HepG2 (cell line): ENCODE data around the gene DOCK10. TPM values are rescaled to one million over a fixed set of nuclear protein-coding genes. Genes with fewer than 3 reads are reported as not detected.

ENCODE experiments used
- ATAC-seq: fragments of 200-7000 bp; cut with Tn5 transposase; 3 replicates; pipeline ENCODE4 v1.9.1; 2020; ENCODE audit warnings: mild to moderate bottlenecking, moderate library complexity
- BruUV-seq: library from RNA; stranded (reverse); fragments of 400-500 nt; replicated peaks from 2 replicates; lab custom pipeline; 2021; lab: Mats Ljungman, UMichigan
- CTCF ChIA-PET: fragments of 300-600 bp; formaldehyde crosslinking; extraction: SDS; loops from one replicate; lab custom pipeline; 2021; ENCODE audit warnings: low total read pairs, inconsistent platforms, low intra/inter-chr PET ratio; lab: Yijun Ruan, JAX
- POLR2A ChIA-PET: fragments of 350-600 bp; sonication (Branson Sonifier 250); formaldehyde crosslinking; loops from one replicate; lab custom pipeline; 2020; ENCODE audit warnings: antibody characterized with exemption, inconsistent platforms; lab: Yijun Ruan, JAX
- DNase-seq: peaks from one replicate; pipeline ENCODE4 v3.0.0-alpha.2; 2015; ENCODE audit warnings: low spot score
- FAIRE-seq: peaks from 3 replicates; lab custom pipeline; 2011; peaks lifted over from hg19 to GRCh38; lab: Jason Lieb, UNC
- H2AFZ ChIP-seq: one replicate; pipeline ENCODE4 v1.6.1; 2011; ENCODE audit warnings: low read length, inconsistent platforms
- H3K27ac ChIP-seq: fragments of 300-600 bp; 3 replicates; pipeline ENCODE4 v1.8.0; 2011; ENCODE audit warnings: mixed run types, mild to moderate bottlenecking, mixed read lengths, low read length, inconsistent platforms; ENCODE audit not compliant: insufficient read depth; ENCODE audit errors: extremely low read length
- H3K27me3 ChIP-seq, 2 experiments: fragments of 200-600 bp in 1 of 2; 2 replicates in 1 of 2; 3 replicates in 1 of 2; pipeline versions ENCODE4 v1.6.0 to v1.8.0; 2011; ENCODE audit warnings: low read length in 2 of 2, mild to moderate bottlenecking in 2 of 2, moderate library complexity in 2 of 2, inconsistent platforms in 1 of 2; ENCODE audit not compliant: insufficient read depth in 2 of 2, control insufficient read depth in 1 of 2
- H3K36me3 ChIP-seq, 2 experiments: fragments of 200-600 bp in 1 of 2; replicated peaks in 1 of 2; 2 replicates in 1 of 2; 3 replicates in 1 of 2; pipeline versions ENCODE4 v1.5.1 to v1.8.0; 2011; ENCODE audit warnings: low read length in 2 of 2, inconsistent platforms in 1 of 2; ENCODE audit not compliant: insufficient read depth in 2 of 2, control insufficient read depth in 1 of 2
- H3K4me1 ChIP-seq: 2 replicates; pipeline ENCODE4 v1.5.1; 2012; ENCODE audit warnings: low read length, inconsistent platforms; ENCODE audit not compliant: insufficient read depth
- H3K4me2 ChIP-seq: 2 replicates; pipeline ENCODE4 v1.6.0; 2011; ENCODE audit warnings: low read depth, low read length, inconsistent platforms
- H3K4me3 ChIP-seq, 3 experiments: fragments of 200-600 bp in 1 of 3; sonication (generic), shearing (Covaris generic) in 1 of 3; replicated peaks in 1 of 3; 2 replicates each; pipeline ENCODE4 v1.5.1; 2011 to 2016; ENCODE audit warnings: low read length in 3 of 3, inconsistent platforms in 2 of 3, low read depth in 2 of 3, mild to moderate bottlenecking in 2 of 3, control low read depth in 1 of 3, mixed read lengths in 1 of 3; ENCODE audit not compliant: insufficient read depth in 1 of 3
- H3K79me2 ChIP-seq: one replicate; pipeline ENCODE4 v1.6.1; 2011; ENCODE audit warnings: low read length, inconsistent platforms; ENCODE audit not compliant: insufficient read depth
- H3K9ac ChIP-seq: 2 replicates; pipeline ENCODE4 v1.6.0; 2011; ENCODE audit warnings: mild to moderate bottlenecking, low read depth, low read length, inconsistent platforms; ENCODE audit not compliant: insufficient read depth
- H3K9me3 ChIP-seq: 2 replicates; pipeline ENCODE4 v1.5.1; 2012; ENCODE audit warnings: mild to moderate bottlenecking, low read length
- H4K20me1 ChIP-seq: 2 replicates; pipeline ENCODE4 v1.6.0; 2011; ENCODE audit warnings: inconsistent platforms, mild to moderate bottlenecking, low read length, moderate library complexity; ENCODE audit not compliant: insufficient read depth
- ADNP ChIP-seq: sonication (generic); formaldehyde crosslinking; IDR thresholded peaks from 2 replicates; pipeline ENCODE4 v1.4.0; 2020; ENCODE audit warnings: missing genetic modification reagents
- CBFB ChIP-seq: sonication (generic); formaldehyde crosslinking; IDR thresholded peaks from 2 replicates; pipeline ENCODE4 v1.4.0; 2020; ENCODE audit warnings: missing genetic modification reagents
- FLYWCH1 ChIP-seq: sonication (generic); formaldehyde crosslinking; IDR thresholded peaks from 2 replicates; pipeline ENCODE4 v1.8.1; 2023; ENCODE audit warnings: mild to moderate bottlenecking, missing genetic modification reagents
- ZNF34 ChIP-seq: sonication (generic); formaldehyde crosslinking; IDR thresholded peaks from 2 replicates; pipeline ENCODE4 v1.4.0; 2020; ENCODE audit warnings: mild to moderate bottlenecking, missing genetic modification reagents, borderline replicate concordance
- ZNF460 ChIP-seq: sonication (generic); formaldehyde crosslinking; IDR thresholded peaks from 2 replicates; pipeline ENCODE4 v1.5.1; 2020; ENCODE audit warnings: missing genetic modification reagents, mild to moderate bottlenecking, borderline replicate concordance
- ZNF577 ChIP-seq: sonication (generic); formaldehyde crosslinking; IDR thresholded peaks from 2 replicates; pipeline ENCODE4 v1.4.0; 2020; ENCODE audit warnings: mild to moderate bottlenecking, low read depth, missing genetic modification reagents, borderline replicate concordance
- ZNF609 ChIP-seq: sonication (generic); formaldehyde crosslinking; IDR thresholded peaks from 2 replicates; pipeline ENCODE4 v1.4.0; 2020; ENCODE audit warnings: mild to moderate bottlenecking, missing genetic modification reagents, borderline replicate concordance
- WGBS: methylation state at CpG from one replicate; pipeline ENCODE4 v1.1.6; 2017; ENCODE audit warnings: low lambda C conversion rate; 5-methylcytosine and 5-hydroxymethylcytosine counted together
- in situ Hi-C: cut with HindIII; loops from 2 replicates; pipeline ENCODE4 v1.10.0; 2017; ENCODE audit warnings: low pct_unique_long_range_greater_than_20kb; ENCODE audit not compliant: extremely low pct_ligation_motif_present
- intact Hi-C: fragments of 100-400 bp; cut with micrococcal nuclease; formaldehyde crosslinking; loops from one replicate; pipeline ENCODE4 v1.10.0; 2022; ENCODE audit not compliant: unreplicated experiment
- polyA plus RNA-seq, 8 experiments: library from polyadenylated mRNA; depleted of rRNA in 3 of 8; stranded (reverse) in 7 of 8; unstranded in 1 of 8; fragments of >200 nt; fragmentation: Illumina TruSeq in 4 of 8; extraction: Trizol in 4 of 8; gene quantifications; 2 replicates each; pipeline versions ENCODE4 v1.2.1 to v1.2.3, GENCODE V29; 2011 to 2016; ENCODE audit warnings: low read depth in 4 of 8, missing spikeins in 1 of 8, mixed read lengths in 1 of 8; ENCODE audit not compliant: insufficient read depth in 1 of 8
- total RNA-seq, 5 experiments: library from RNA; depleted of rRNA; stranded (reverse); fragments of >200 nt; fragmentation: Illumina TruSeq; extraction: Trizol; gene quantifications; 2 replicates each; pipeline ENCODE4 v1.2.3, GENCODE V29; 2016; ENCODE audit warnings: low read depth in 1 of 5

Gene DOCK10
- total and polyA plus RNA-seq, 2 of the 13 experiments (the other 11 are each of a cell fraction or from before 2014, with no cell fraction given) = not detected

- no peak for TF ChIP-seq ZNF577 (CRISPR knock-in tag)
Observed at GRCh38 chr2:224724331-224724730, 317.9 kb downstream of the DOCK10 start (continued).

- no peaks in the 10 kb centered on the region for H3K4me1 ChIP-seq
- no peak for ATAC-seq
- intact Hi-C loops = no loop called here
- DNase-seq = no peak
- TF ChIP-seq ZNF460 (no peak), CBFB (no peak), ZNF34 (CRISPR knock-in tag) (no peak)
- H3K4me3 ChIP-seq = no peak overlapping the region
- H3K9ac ChIP-seq = no peak overlapping the region
- ChIA-PET CTCF (no interaction called here), POLR2A (no interaction called here)
- H4K20me1 ChIP-seq = no peaks in the 10 kb centered on the region
- no peaks in the 10 kb centered on the region for H3K79me2 ChIP-seq
- no peak overlapping the region for H3K4me2 ChIP-seq
- no TSS peak for BruUV-seq
- no peaks in the 10 kb centered on the region for H3K27me3 ChIP-seq
- no peak overlapping the region for H3K27ac ChIP-seq
- WGBS = 29% methylated on average over 2 of the region's 2 CpGs
- H3K9me3 ChIP-seq = peaks cover 9% of the 10 kb centered on the region
- no peaks in the 10 kb centered on the region for H3K36me3 ChIP-seq
- H2AFZ ChIP-seq = no peak overlapping the region
- in situ Hi-C loops = no loop called here
- FAIRE-seq = no peak
Observed at GRCh38 chr2:224723586-224724217, 318.6 kb downstream of the DOCK10 start.

- Histone ChIP-seq H3K4me1 (no peaks in the 10 kb centered on the region), H2AFZ (no peak overlapping the region), H3K9me3 (0 out of 2 replicates have a peak, but pooled peaks cover 3% of the 10 kb centered on the region), H4K20me1 (no peaks in the 10 kb centered on the region), H3K79me2 (no peaks in the 10 kb centered on the region), H3K4me2 (no peak overlapping the region), H3K9ac (no peak overlapping the region), H3K36me3 (no peaks in the 10 kb centered on the region; a peak in 1 of 5 replicates), H3K27me3 (no peaks in the 10 kb centered on the region), H3K4me3 (no peak overlapping the region), H3K27ac (no peak overlapping the region)
- ChIA-PET CTCF (no interaction called here), POLR2A (no interaction called here)
- intact Hi-C loops = no loop called here
- in situ Hi-C loops = no loop called here
- FAIRE-seq (no peak), DNase-seq (no peak), ATAC-seq (no peak)
- 2% methylated on average over 4 of the region's 4 CpGs for WGBS
- no TSS peak for BruUV-seq
- no peak for TF ChIP-seq ADNP (CRISPR knock-in tag)
- TF ChIP-seq FLYWCH1 (CRISPR knock-in tag) = no peak
- TF ChIP-seq ZNF609 (CRISPR knock-in tag) = no peak
Observed at GRCh38 chr2:224722770-224723169, 319.5 kb downstream of the DOCK10 start.
